CD4-positive, CD25-positive, alpha-beta regulatory T cell (primary cell): ENCODE data around the gene DOCK1. TPM values are rescaled to one million over a fixed set of nuclear protein-coding genes. Genes with fewer than 3 reads are reported as not detected.

Experiments used
- ATAC-seq, 2 donors: fragments of 150-1000 bp; cut with Tn5 transposase; one replicate each; pipeline ENCODE4 v1.10.0; 2021; ENCODE audit warnings: low read depth in 2 of 2, moderate number of reproducible peaks in 2 of 2, moderate library complexity in 1 of 2
- DNase-seq, 3 donors: peaks; one replicate each; pipeline versions ENCODE4 v3.0.0 to v3.0.0-alpha.2; 2012 to 2022; ENCODE audit warnings: mixed read lengths in 1 of 3
- H3K27ac ChIP-seq: one replicate; pipeline ENCODE4 v1.7.0; 2013; ENCODE audit warnings: mild to moderate bottlenecking, low read length; ENCODE audit not compliant: insufficient read depth, poor library complexity, severe bottlenecking
- H3K27me3 ChIP-seq: one replicate; pipeline ENCODE4 v1.7.0; 2013; ENCODE audit warnings: low read length; ENCODE audit not compliant: control insufficient read depth, insufficient read depth
- H3K36me3 ChIP-seq: one replicate; pipeline ENCODE4 v1.7.0; 2013; ENCODE audit warnings: mild to moderate bottlenecking, low read length, moderate library complexity; ENCODE audit not compliant: control insufficient read depth, insufficient read depth
- H3K4me1 ChIP-seq: 2 replicates; pipeline ENCODE4 v1.7.0; 2013; ENCODE audit warnings: mild to moderate bottlenecking, low read length; ENCODE audit not compliant: insufficient read depth, control insufficient read depth, poor library complexity, severe bottlenecking
- H3K4me3 ChIP-seq: one replicate; pipeline ENCODE4 v1.7.0; 2013; ENCODE audit warnings: low read depth, mild to moderate bottlenecking, low read length, moderate library complexity
- H3K9me3 ChIP-seq, 2 experiments: 1 replicate in 1 of 2; 2 replicates in 1 of 2; pipeline ENCODE4 v1.7.0; 2013; ENCODE audit warnings: low read length in 2 of 2, mild to moderate bottlenecking in 1 of 2, moderate library complexity in 1 of 2; ENCODE audit not compliant: control insufficient read depth in 2 of 2
- H3K27ac Mint-ChIP-seq, 3 donors: one replicate each; pipeline ENCODE4 v1.8.0; 2020 to 2022; ENCODE audit warnings: mild to moderate bottlenecking in 3 of 3, mixed read lengths in 3 of 3, moderate library complexity in 2 of 3
- H3K27me3 Mint-ChIP-seq: one replicate; pipeline ENCODE4 v1.8.0; 2022; ENCODE audit warnings: mild to moderate bottlenecking, mixed read lengths
- H3K36me3 Mint-ChIP-seq: one replicate; pipeline ENCODE4 v1.8.0; 2020; ENCODE audit warnings: mixed read lengths
- H3K4me1 Mint-ChIP-seq, 4 donors: one replicate each; pipeline ENCODE4 v1.8.0; 2020 to 2022; ENCODE audit warnings: mixed read lengths in 4 of 4, mild to moderate bottlenecking in 1 of 4
- H3K4me3 Mint-ChIP-seq, 4 donors: one replicate each; pipeline ENCODE4 v1.8.0; 2020 to 2022; ENCODE audit warnings: mild to moderate bottlenecking in 4 of 4, mixed read lengths in 4 of 4, moderate library complexity in 3 of 4
- H3K9me3 Mint-ChIP-seq, 7 donors: one replicate each; pipeline ENCODE4 v1.8.0; 2020 to 2022; ENCODE audit warnings: mixed read lengths in 7 of 7, mild to moderate bottlenecking in 3 of 7, moderate library complexity in 2 of 7
- polyA plus RNA-seq, 4 donors: library from polyadenylated mRNA; unstranded; fragments of 300-500 nt; fragmentation: Illumina TruSeq; gene quantifications; one replicate each; pipeline ENCODE4 v1.2.3, GENCODE V29; 2021
- total RNA-seq: library from RNA; stranded (reverse); gene quantifications from one replicate; pipeline ENCODE4 v1.2.3, GENCODE V29; 2022

The DOCK1 gene
- total and polyA plus RNA-seq, 5 donors from 2014 or later = 0.20 TPM; not detected in 4

DNA sequence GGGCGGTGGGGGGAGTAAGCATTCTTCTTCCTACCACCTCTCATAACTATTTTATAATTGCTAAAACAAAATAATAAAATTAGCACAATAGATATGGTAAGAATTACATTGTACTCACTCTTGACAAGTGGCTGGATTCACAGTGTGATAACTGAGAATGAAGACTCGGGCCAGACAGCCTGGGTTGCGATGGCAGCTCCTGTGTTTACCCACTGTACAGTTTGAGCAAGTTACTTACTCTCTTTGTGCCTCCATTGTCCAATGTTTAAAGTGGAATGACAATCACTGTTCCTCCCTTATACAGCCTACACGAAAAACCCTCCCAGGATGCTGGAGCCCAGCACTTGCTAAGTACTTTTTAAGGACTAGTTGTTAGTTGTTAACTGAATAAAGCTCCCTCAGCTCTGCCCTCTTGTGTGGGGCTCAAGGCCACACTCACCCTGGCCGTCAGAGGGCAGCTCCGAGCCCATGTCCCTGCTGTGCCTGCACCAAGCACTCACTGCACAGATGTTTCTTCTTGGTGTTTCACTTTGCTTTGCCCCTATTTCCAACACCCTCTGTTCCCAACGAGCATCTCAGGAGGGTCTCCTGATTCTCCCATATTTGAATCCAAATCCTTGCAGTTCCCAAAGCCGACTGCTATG, 587.5 kb downstream of the DOCK1 start:
- Histone ChIP-seq H3K9me3 (no peaks in the 10 kb centered on the region), H3K4me1 (no peaks in the 10 kb centered on the region), H3K27ac (no peak overlapping the region), H3K27me3 (no peaks in the 10 kb centered on the region), H3K36me3 (no peaks in the 10 kb centered on the region), H3K4me3 (no peak overlapping the region)
- H3K27ac Mint-ChIP-seq = no peak overlapping the region
- peaks cover 0 to 3% (median 0%) of the 10 kb centered on the region in 7 donors for H3K9me3 Mint-ChIP-seq
- no peaks in the 10 kb centered on the region for H3K27me3 Mint-ChIP-seq
- no peak for DNase-seq
- no peak overlapping the region for H3K4me3 Mint-ChIP-seq
- H3K36me3 Mint-ChIP-seq = no peaks in the 10 kb centered on the region
- no peaks in the 10 kb centered on the region for H3K4me1 Mint-ChIP-seq
- ATAC-seq = no peak

GRCh38 chr10:127496035-127496434, 590.8 kb downstream of the DOCK1 start:
- Mint-ChIP-seq H3K9me3 (peaks cover 0 to 3% (median 0%) of the 10 kb centered on the region in 7 donors), H3K36me3 (no peaks in the 10 kb centered on the region), H3K27ac (no peak overlapping the region), H3K4me1 (no peaks in the 10 kb centered on the region), H3K4me3 (no peak overlapping the region), H3K27me3 (no peaks in the 10 kb centered on the region)
- Histone ChIP-seq H3K9me3 (no peaks in the 10 kb centered on the region), H3K36me3 (no peaks in the 10 kb centered on the region), H3K27ac (no peak overlapping the region), H3K27me3 (no peaks in the 10 kb centered on the region), H3K4me1 (no peaks in the 10 kb centered on the region), H3K4me3 (no peak overlapping the region)
- DNase-seq (no peak), ATAC-seq (no peak)

DNA sequence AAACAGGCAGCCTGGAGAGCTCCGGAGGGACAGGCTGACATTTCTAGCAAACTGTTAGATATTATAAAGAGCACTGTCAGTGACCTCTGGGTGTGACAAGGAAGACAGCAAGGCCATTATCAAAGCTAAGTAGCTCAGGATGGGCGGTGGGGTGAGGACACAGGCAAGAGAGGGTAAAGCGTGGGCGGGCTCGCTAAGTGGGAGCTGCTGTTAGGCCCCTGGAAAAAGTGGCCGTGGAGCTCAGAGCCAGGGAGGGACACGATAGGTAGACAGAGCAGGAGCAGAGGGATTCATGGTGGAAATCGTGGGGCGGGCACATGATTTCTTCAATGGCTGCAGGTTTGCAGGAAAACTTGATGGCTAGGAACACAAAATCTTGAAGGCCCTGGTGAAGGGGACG, 592.5 kb downstream of the DOCK1 start:
- H3K9me3 ChIP-seq = no peaks in the 10 kb centered on the region
- H3K4me3 ChIP-seq = no peak overlapping the region
- no peaks in the 10 kb centered on the region for H3K36me3 ChIP-seq
- Mint-ChIP-seq H3K36me3 (no peaks in the 10 kb centered on the region), H3K27me3 (no peaks in the 10 kb centered on the region), H3K9me3 (peaks cover 0 to 3% (median 0%) of the 10 kb centered on the region in 7 donors), H3K4me1 (no peaks in the 10 kb centered on the region), H3K4me3 (no peak overlapping the region), H3K27ac (peak overlapping the region in 1 of 3 donors; percentile 81)
- H3K4me1 ChIP-seq = no peaks in the 10 kb centered on the region
- ATAC-seq (no peak), DNase-seq (no peak)
- H3K27me3 ChIP-seq = no peaks in the 10 kb centered on the region
- H3K27ac ChIP-seq = no peak overlapping the region

DNA sequence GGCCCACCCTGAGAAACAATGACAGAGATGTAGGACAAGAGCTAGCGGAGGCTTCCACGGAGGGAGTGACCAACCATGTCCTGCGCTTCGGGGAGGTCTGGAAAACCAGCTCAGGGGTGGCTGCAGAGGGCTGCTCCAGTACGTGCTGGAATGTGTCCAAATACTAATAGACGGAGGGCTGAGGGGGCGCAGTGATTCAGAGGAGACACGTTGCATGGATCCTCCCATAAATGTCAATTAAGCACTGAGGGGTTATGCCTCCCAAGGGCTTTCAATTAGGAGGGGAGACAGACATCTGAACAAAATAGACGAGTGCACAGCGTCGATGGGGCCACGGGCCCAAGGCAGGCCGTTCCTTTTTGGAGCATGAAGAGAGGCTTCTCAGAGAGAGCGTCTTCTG, 592.9 kb downstream of the DOCK1 start:
- Histone ChIP-seq H3K27me3 (no peaks in the 10 kb centered on the region), H3K27ac (no peak overlapping the region), H3K4me1 (no peaks in the 10 kb centered on the region), H3K4me3 (no peak overlapping the region), H3K9me3 (no peaks in the 10 kb centered on the region), H3K36me3 (no peaks in the 10 kb centered on the region)
- Mint-ChIP-seq H3K27me3 (no peaks in the 10 kb centered on the region), H3K4me3 (no peak overlapping the region), H3K9me3 (peaks cover 0 to 3% (median 0%) of the 10 kb centered on the region in 7 donors), H3K27ac (no peak overlapping the region), H3K36me3 (no peaks in the 10 kb centered on the region), H3K4me1 (no peaks in the 10 kb centered on the region)
- ATAC-seq (no peak), DNase-seq (no peak)

DNA sequence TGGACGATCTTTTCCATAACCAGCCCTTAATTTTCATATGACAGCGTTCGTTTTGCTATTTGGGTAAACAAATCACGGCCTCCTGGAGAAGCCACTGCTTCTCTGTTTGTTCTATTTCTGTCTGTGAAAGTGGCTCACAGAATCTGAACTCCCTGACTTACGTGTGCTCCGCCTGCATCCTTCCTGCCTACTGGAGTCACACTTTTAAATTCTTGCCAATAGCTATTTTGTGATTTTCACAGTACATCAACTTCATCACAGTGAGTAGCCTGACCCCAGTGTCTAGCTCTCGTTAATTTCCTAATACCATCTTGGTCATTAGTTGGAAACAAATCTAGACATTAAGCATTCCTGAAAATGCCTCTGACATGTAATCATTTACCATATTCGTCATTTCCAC, 594.9 kb downstream of the DOCK1 start:
- no peak overlapping the region for H3K4me3 ChIP-seq

More for the DNA sequence above, 594.9 kb downstream of the DOCK1 start:
- DNase-seq (no peak), ATAC-seq (no peak)
- Mint-ChIP-seq H3K36me3 (no peaks in the 10 kb centered on the region), H3K27me3 (no peaks in the 10 kb centered on the region), H3K4me3 (no peak overlapping the region), H3K27ac (no peak overlapping the region), H3K4me1 (no peaks in the 10 kb centered on the region), H3K9me3 (peaks cover 0 to 3% (median 0%) of the 10 kb centered on the region in 7 donors)
- no peaks in the 10 kb centered on the region for H3K4me1 ChIP-seq
- no peaks in the 10 kb centered on the region for H3K27me3 ChIP-seq
- no peaks in the 10 kb centered on the region for H3K9me3 ChIP-seq
- no peak overlapping the region for H3K27ac ChIP-seq
- H3K36me3 ChIP-seq = no peaks in the 10 kb centered on the region

Other genes with a start within 250 kb of the DOCK1 start
- not detected for gene C10orf90, start 234.7 kb upstream of the DOCK1 start, total RNA-seq
- gene C10orf90, start 234.7 kb upstream of the DOCK1 start, polyA plus RNA-seq = not detected